NOMO-1 treated with DMSO at 0.1 percent for 48 hours (cell line): ENCODE data around the gene ZNF821.
"Not testable (repeated sequence)": the region's sequence is repeated elsewhere in the genome, so short reads cannot be mapped to it uniquely, and the experiment has no call there.

ENCODE experiments used
- DNase-seq: peaks from one replicate; lab custom pipeline; 2025; ENCODE audit not compliant: unreplicated experiment; lab: John Stamatoyannopoulos, UW

ZNF821 gene

GRCh38 chr16:71826533-71827017 lies 57.4 kb downstream of the ZNF821 start:
- no peak for DNase-seq

GRCh38 chr16:71817155-71817500 lies 66.9 kb downstream of the ZNF821 start:
- not testable (repeated sequence) for DNase-seq

GRCh38 chr16:71811261-71811803 lies 72.7 kb downstream of the ZNF821 start:
- no peak for DNase-seq

- not testable (repeated sequence) for DNase-seq
Measured at GRCh38 chr16:71810155-71810530, 73.8 kb downstream of the ZNF821 start.
